ENCODE data around the gene CALD1. TPM values are rescaled to one million over a fixed set of nuclear protein-coding genes. Genes with fewer than 3 reads are reported as not detected.
A peak's percentile ranks its signal among the peaks of the same experiment; 100 is the strongest.

CALD1 gene
- total RNA-seq, 1 donor from 2014 or later = 86.1 TPM

- no peak for DNase-seq
- ATAC-seq (ENCODE audit: poor library complexity) = no peak
- intact Hi-C loops (cut with DNase I) = no loop called here
Measured at GRCh38 chr7:134813663-134814396, 34.4 kb downstream of the CALD1 start.

GRCh38 chr7:134814730-134815364 is 35.4 kb downstream of the CALD1 start:
- ATAC-seq (ENCODE audit: poor library complexity) (peak; percentile 19), DNase-seq (no peak)
- intact Hi-C loops (cut with DNase I) = no loop called here

DNA sequence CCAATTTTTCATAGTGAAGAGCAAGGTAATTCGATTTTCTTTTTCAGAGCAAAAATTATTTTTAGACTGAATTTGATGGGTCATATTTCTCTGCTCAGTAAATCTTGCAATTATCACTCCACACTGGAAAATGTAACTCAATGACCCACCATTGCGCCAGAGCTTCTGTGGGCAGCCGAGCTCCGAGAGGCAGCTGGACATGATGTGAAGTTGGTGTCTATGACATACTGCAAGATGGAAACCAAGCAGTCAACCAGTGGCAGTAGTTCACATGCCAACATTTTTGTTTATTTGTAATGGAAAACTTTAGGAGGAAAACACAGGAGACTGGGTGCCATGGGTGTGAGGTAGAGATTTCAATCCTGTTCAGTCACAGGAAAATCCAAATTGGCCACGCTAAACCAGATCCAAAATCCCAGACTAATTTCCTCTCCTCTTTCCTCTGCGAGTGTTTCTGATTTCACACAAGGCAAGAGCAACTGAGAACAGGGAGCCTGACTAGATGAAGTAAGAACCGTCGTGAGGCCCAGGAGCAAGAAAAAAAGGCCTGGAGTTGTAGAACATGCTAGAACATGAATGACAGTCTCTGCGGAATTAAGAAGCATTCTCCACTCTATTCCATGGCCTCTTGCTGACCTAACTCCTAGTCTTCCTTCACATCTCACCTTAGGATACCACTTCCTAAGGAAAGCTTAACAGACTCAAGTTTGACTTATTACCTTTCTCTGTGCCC is 39.3 kb downstream of the CALD1 start:
- DNase-seq = no peak
- ATAC-seq (ENCODE audit: poor library complexity) = no peak
- intact Hi-C loops (cut with DNase I) = no loop called here

DNA sequence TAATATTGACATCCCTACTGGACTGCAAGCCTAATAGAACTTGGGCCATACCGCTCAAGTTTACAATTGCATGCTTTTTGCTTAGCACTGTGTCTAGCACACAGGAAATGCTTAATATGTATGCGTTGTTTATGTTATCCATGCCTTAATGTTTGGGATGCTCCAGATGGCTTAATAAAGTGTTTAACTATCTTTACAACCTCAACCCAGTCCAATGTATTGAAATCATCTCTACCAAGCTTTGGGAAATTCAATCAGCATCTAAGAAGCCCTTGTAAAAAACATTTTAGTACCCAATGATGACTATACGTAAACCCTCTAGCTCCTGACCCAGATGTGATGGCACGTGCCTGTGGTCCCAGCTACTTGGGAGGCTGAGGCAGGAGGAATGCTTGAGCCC is 40.0 kb downstream of the CALD1 start:
- intact Hi-C loops (cut with DNase I) = no loop called here
- DNase-seq (no peak), ATAC-seq (ENCODE audit: poor library complexity) (no peak)

GRCh38 chr7:134820295-134820694 is 40.9 kb downstream of the CALD1 start:
- DNase-seq (no peak), ATAC-seq (ENCODE audit: poor library complexity) (no peak)
- intact Hi-C loops (cut with DNase I) = no loop called here

DNA sequence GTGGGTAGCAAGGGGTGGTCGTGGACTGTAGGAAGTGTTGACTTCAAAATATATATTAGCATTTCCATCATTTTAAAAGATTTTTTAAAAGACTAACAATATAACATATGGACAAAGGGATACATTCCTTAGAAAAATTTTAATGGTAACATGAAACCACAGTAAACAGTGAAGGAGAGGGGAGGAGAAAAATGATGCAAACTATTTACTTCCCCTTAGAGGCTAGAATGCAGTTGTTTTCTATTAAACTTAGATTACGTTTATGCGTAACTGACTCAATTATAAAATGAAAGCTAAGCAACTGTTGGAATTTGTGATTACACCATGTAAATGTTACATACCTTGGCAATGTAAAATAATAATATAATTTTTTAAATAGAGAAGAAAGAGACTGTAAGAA is 41.3 kb downstream of the CALD1 start:
- intact Hi-C loops (cut with DNase I) = no loop called here
- DNase-seq (no peak), ATAC-seq (ENCODE audit: poor library complexity) (no peak)

GRCh38 chr7:134823400-134823799 is 44.0 kb downstream of the CALD1 start:
- intact Hi-C loops (cut with DNase I) = no loop called here
- no peak for DNase-seq
- no peak for ATAC-seq (ENCODE audit: poor library complexity)

GRCh38 chr7:134825666-134826065 is 46.2 kb downstream of the CALD1 start:
- DNase-seq (no peak), ATAC-seq (ENCODE audit: poor library complexity) (no peak)
- intact Hi-C loops (cut with DNase I) = no loop called here

- DNase-seq (no peak), ATAC-seq (ENCODE audit: poor library complexity) (peak; percentile 40)
- intact Hi-C loops (cut with DNase I) = no loop called here
Measured at GRCh38 chr7:134826105-134826504, 46.7 kb downstream of the CALD1 start.

DNA sequence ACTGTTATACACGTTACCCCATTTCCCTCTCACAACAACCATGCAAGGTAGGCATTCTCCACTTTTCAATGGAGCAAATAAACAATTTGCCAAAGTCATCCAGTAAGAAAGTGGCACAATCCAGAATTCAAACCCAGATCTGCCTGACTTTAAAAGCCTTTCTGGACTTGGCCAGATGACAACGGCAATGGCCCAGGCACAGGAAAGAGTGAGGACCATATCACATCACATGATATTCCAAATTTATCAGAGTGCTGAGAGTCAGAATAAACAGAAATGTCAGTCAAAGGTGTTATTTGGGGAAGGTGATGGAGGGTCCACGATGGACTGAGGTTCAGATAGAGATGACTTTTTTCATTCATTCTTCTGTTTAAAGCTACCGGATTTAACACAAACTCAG is 48.0 kb downstream of the CALD1 start:
- ATAC-seq (ENCODE audit: poor library complexity) (peak; percentile 34), DNase-seq (no peak)
- intact Hi-C loops (cut with DNase I) = no loop called here

GRCh38 chr7:134827889-134828288 is 48.5 kb downstream of the CALD1 start:
- intact Hi-C loops (cut with DNase I) = no loop called here
- DNase-seq (no peak), ATAC-seq (ENCODE audit: poor library complexity) (peak; percentile 72)

DNA sequence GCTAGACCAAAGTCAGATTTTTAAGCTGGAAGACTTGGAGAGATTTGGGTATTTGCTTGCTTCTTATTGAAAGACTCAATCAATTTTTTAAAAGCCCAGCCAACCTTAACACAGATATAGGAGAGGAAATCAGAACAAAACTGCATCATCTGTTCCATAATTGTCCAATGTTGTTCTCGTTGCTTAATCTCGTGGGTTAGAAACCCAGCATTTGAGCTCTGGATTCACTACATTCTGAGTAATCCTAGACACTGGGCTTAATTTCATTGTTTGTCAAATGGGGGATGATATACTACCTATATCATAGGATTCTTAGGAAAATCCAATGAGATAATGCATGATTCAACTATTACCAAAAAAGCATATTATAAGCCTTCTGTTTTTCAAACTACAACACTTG is 48.9 kb downstream of the CALD1 start:
- ATAC-seq (ENCODE audit: poor library complexity) = no peak
- DNase-seq = no peak
- intact Hi-C loops (cut with DNase I) = no loop called here

DNA sequence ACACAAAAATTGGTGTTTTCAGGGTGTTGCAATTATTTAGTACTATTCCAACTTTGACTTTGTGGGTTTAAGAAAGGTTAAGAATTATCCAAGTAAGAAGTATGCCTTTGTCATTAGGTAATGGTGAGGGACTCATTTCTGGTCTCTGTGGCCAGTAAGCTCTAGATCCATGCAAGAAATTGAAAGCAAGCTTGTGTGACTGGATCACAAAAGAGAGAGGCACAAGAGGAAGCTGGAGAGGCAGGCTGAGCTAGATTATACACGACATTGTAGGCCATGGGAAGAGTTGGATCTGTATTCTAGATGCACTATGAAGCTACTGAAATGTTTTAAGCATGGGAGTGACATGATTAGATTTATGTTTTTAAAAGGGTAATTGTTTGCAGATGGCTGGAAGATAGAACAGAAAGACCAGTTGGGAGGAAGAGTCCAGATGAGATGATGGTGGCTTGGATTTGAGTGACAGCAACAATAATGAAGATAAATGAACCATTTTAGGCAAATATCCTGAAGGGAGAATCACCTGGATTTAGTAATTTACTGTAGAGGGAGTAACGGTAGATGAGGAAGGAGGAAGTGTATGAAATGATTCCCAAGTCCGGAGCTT is 50.0 kb downstream of the CALD1 start:
- DNase-seq = no peak
- intact Hi-C loops (cut with DNase I) = no loop called here

GRCh38 chr7:134831862-134832261 is 52.4 kb downstream of the CALD1 start:
- ATAC-seq (ENCODE audit: poor library complexity) (peak; percentile 22), DNase-seq (peak; percentile 58)
- intact Hi-C loops (cut with DNase I) = loop anchor here (10.0 kb wide), 1 partner anchor 47 kb away; no protein-coding TSS in a partner anchor

More for the DNA sequence above, 50.0 kb downstream of the CALD1 start:
- ATAC-seq (ENCODE audit: poor library complexity) = no peak

- intact Hi-C loops (cut with DNase I) = loop anchor here (10.0 kb wide), 1 partner anchor 48 kb away; no protein-coding TSS in a partner anchor
Measured at GRCh38 chr7:134832367-134832766, 52.9 kb downstream of the CALD1 start.

DNA sequence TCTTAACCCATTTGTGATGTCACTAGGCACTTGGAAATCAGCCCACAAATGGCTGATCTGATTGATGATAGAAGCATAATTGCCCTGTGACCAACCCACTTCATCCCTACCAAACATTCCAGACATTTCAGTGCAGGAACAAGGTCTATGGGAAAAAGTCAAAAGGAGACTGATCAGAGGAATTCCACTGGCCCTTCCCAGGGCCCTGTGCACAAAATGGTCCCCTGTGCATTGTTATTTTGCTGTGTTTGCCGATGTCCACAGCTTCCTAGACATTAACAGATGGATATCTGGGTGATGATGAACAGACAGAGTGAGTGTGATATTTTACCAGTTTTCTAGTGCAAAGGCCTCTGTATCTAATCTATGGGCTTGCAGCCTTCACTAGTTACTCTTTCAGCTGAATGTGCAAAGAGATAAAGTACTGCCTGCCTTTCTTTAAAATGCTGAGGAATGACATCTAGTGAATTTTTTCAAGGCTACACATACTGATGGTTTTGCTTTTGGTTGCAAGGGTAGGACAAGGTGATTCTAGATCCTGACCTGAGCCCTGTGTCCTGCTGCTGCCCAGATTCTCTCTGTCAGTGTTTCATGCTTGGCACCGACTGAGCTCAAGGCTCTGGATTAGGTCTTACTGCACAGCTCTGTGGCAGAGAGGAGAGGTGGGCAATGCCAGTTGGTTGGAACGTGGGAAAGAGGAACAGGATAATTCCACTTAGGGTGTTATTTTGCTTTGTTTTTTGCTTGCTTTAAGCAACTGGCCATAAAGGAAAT is 55.4 kb downstream of the CALD1 start:
- ATAC-seq (ENCODE audit: poor library complexity) (peak; percentile 65), DNase-seq (no peak)
- intact Hi-C loops (cut with DNase I) = loop anchor here (10.0 kb wide), 1 partner anchor 50 kb away; no protein-coding TSS in a partner anchor

More at GRCh38 chr7:134832367-134832766, 52.9 kb downstream of the CALD1 start:
- DNase-seq (no peak), ATAC-seq (ENCODE audit: poor library complexity) (no peak)

- intact Hi-C loops (cut with DNase I) = loop anchor here (10.0 kb wide), 1 partner anchor 51 kb away; no protein-coding TSS in a partner anchor
- no peak for DNase-seq
- no peak for ATAC-seq (ENCODE audit: poor library complexity)
Measured at GRCh38 chr7:134835463-134835823, 56.0 kb downstream of the CALD1 start.

GRCh38 chr7:134836447-134836846 is 57.0 kb downstream of the CALD1 start:
- ATAC-seq (ENCODE audit: poor library complexity) (peak; percentile 33), DNase-seq (no peak)
- intact Hi-C loops (cut with DNase I) = loop anchor here (10.0 kb wide), 1 partner anchor 52 kb away; no protein-coding TSS in a partner anchor
